Epithelial cell of proximal tubule (primary cell): ENCODE data around the gene TPBGL. TPM values are rescaled to one million over a fixed set of nuclear protein-coding genes. Genes with fewer than 3 reads are reported as not detected.

ENCODE experiments used
- DNase-seq: peaks from one replicate; pipeline ENCODE4 v3.0.0-alpha.2; 2011; ENCODE audit warnings: low read depth
- H3K4me3 ChIP-seq: 2 replicates; pipeline ENCODE4 v1.5.1; 2011; ENCODE audit warnings: low read depth, mild to moderate bottlenecking, low read length
- CTCF ChIP-seq: conservative IDR thresholded peaks from 2 replicates; pipeline ENCODE4 v1.5.1; 2012; ENCODE audit warnings: low read depth, mild to moderate bottlenecking, low read length
- total RNA-seq: library from RNA; depleted of rRNA; stranded (reverse); fragments of >200 nt; gene quantifications from 2 replicates; pipeline ENCODE4 v1.2.3, GENCODE V29; 2015

Gene TPBGL
- total RNA-seq, 1 donor from 2014 or later, result not detected

GRCh38 chr11:75289511-75289760, 48.9 kb downstream of the TPBGL start:
- no peak for DNase-seq
- H3K4me3 ChIP-seq, result no peak overlapping the region
- no peak for TF ChIP-seq CTCF

- H3K4me3 ChIP-seq, result no peak overlapping the region
- DNase-seq, result no peak
- no peak for TF ChIP-seq CTCF
These were observed 49.3 kb downstream of the TPBGL start for GRCh38 chr11:75289919-75290318.

- no peak for TF ChIP-seq CTCF
- H3K4me3 ChIP-seq, result no peak overlapping the region
- DNase-seq, result no peak
These were observed 51.2 kb downstream of the TPBGL start for GRCh38 chr11:75291741-75292140.

GRCh38 chr11:75292943-75293342, 52.4 kb downstream of the TPBGL start:
- no peak for TF ChIP-seq CTCF

More at GRCh38 chr11:75292943-75293342, 52.4 kb downstream of the TPBGL start:
- no peak overlapping the region for H3K4me3 ChIP-seq
- no peak for DNase-seq

Other genes starting within 250 kb of the TPBGL start
- not detected in 2 replicates for gene OR2AT4, start 143.9 kb upstream of the TPBGL start, total RNA-seq
- gene SLCO2B1, start 89.7 kb upstream of the TPBGL start, total RNA-seq, result 0.14 and 0.23 TPM in 2 replicates
- gene ARRB1, start 110.9 kb downstream of the TPBGL start, total RNA-seq, result 6.4 and 13.8 TPM in 2 replicates
- 3,041 and 3,442 TPM in 2 replicates for gene RPS3, start 158.7 kb downstream of the TPBGL start, total RNA-seq
- 1.4 and 3.3 TPM in 2 replicates for gene KLHL35, start 192.4 kb downstream of the TPBGL start, total RNA-seq